ENCODE results near the gene OR1E1.
"Not testable (repeated sequence)": the region's sequence is repeated elsewhere in the genome, so short reads cannot be mapped to it uniquely, and the experiment has no call there.

OR1E1 gene

GRCh38 chr17:3378321-3378720, 19.9 kb downstream of the OR1E1 start:
- H3K4me3 ChIP-seq (ENCODE audit: low read depth, low read length) = no peak overlapping the region
- no peak overlapping the region for H3K27ac ChIP-seq (ENCODE audit: extremely low read depth, low read depth, low read length)
- TF ChIP-seq ZNF76 (tag by site-specific recombination; IDR thresholded peaks at IDR 0.05; ENCODE audit: borderline replicate concordance, low read depth) = no peak
- no peak for TF ChIP-seq AEBP2 (tag by site-specific recombination; IDR thresholded peaks at IDR 0.05; ENCODE audit: borderline replicate concordance)
- TF ChIP-seq ZNF514 (tag by site-specific recombination; IDR thresholded peaks at IDR 0.05) = no peak
- TF ChIP-seq ZNF501 (tag by site-specific recombination; IDR thresholded peaks at IDR 0.05) = no peak
- TF ChIP-seq PRDM2 (tag by site-specific recombination; IDR thresholded peaks at IDR 0.05; ENCODE audit: borderline replicate concordance) = no peak
- TF ChIP-seq ZNF664 (tag by site-specific recombination; IDR thresholded peaks at IDR 0.05) = no peak
- no peaks in the 10 kb centered on the region for H3K4me1 ChIP-seq (ENCODE audit: control insufficient read depth, insufficient read depth, low read length)
- H3K9me3 ChIP-seq (ENCODE audit: control insufficient read depth, insufficient read depth, low read depth, low read length) = no peaks in the 10 kb centered on the region
- ChIA-PET POLR2A (no interaction called here), CTCF (no interaction called here)
- H3K36me3 ChIP-seq (ENCODE audit: control insufficient read depth in 2 of 2, insufficient read depth in 1 of 2, low read length in 2 of 2) = no peaks in the 10 kb centered on the region

- CTCF ChIA-PET; H3K4me3 ChIP-seq (ENCODE audit: low read depth, low read length); POLR2A ChIA-PET; H3K4me1 ChIP-seq (ENCODE audit: control insufficient read depth, insufficient read depth, low read length); H3K27ac ChIP-seq (ENCODE audit: extremely low read depth, low read depth, low read length); H3K36me3 ChIP-seq (ENCODE audit: control insufficient read depth in 2 of 2, insufficient read depth in 1 of 2, low read length in 2 of 2); H3K9me3 ChIP-seq (ENCODE audit: control insufficient read depth, insufficient read depth, low read depth, low read length): not testable (repeated sequence)
Observed at GRCh38 chr17:3371167-3371566, 27.0 kb downstream of the OR1E1 start.

Measured in HEK293 (cell line).